ENCODE results near the gene RNFT2. TPM values are rescaled to one million over a fixed set of nuclear protein-coding genes. Genes with fewer than 3 reads are reported as not detected.

Gene RNFT2
- total RNA-seq, 1 donor from 2014 or later = 55.8 TPM

GRCh38 chr12:116726694-116727093 is 11.4 kb upstream of the RNFT2 start:
- Mint-ChIP-seq H3K4me1 (ENCODE audit: low read depth, unreplicated experiment) (no peaks in the 10 kb centered on the region), H3K4me3 (ENCODE audit: unreplicated experiment) (no peak overlapping the region), H3K27me3 (ENCODE audit: unreplicated experiment) (no peaks in the 10 kb centered on the region), H3K36me3 (ENCODE audit: unreplicated experiment) (no peaks in the 10 kb centered on the region), H3K27ac (ENCODE audit: unreplicated experiment) (no peak overlapping the region), H3K9me3 (ENCODE audit: unreplicated experiment) (no peaks in the 10 kb centered on the region)
- no peak for TF ChIP-seq CTCF (IDR thresholded peaks at IDR 0.05; ENCODE audit: partially characterized antibody, unreplicated experiment)
- DNase-seq = no peak

- DNase-seq = no peak
- H3K4me1 Mint-ChIP-seq (ENCODE audit: low read depth, unreplicated experiment) = no peaks in the 10 kb centered on the region
- no peak for TF ChIP-seq CTCF (IDR thresholded peaks at IDR 0.05; ENCODE audit: partially characterized antibody, unreplicated experiment)
- H3K9me3 Mint-ChIP-seq (ENCODE audit: unreplicated experiment) = no peaks in the 10 kb centered on the region
- H3K4me3 Mint-ChIP-seq (ENCODE audit: unreplicated experiment) = no peak overlapping the region
- no peaks in the 10 kb centered on the region for H3K36me3 Mint-ChIP-seq (ENCODE audit: unreplicated experiment)
- no peak overlapping the region for H3K27ac Mint-ChIP-seq (ENCODE audit: unreplicated experiment)
- no peaks in the 10 kb centered on the region for H3K27me3 Mint-ChIP-seq (ENCODE audit: unreplicated experiment)
Measured at GRCh38 chr12:116727261-116727660, 10.9 kb upstream of the RNFT2 start.

DNA sequence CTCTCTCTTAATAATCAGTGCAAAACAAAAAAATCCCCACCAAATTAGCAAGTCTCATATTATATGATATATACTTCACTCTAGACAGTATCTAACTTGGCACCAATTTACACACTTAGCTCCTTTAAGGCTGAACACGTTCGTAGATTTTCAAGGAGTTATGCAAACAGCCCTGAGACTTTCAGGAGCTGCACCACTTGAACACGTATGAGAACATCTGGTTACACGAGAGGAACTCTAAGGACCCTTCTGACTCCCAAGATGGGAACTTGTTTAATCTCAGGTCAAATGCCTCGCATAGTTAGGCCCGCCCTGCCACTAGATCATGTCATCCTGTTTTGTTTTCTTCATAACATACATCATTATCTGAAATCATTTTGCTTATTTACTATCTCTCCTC is 10.2 kb upstream of the RNFT2 start:
- Mint-ChIP-seq H3K4me1 (ENCODE audit: low read depth, unreplicated experiment) (no peaks in the 10 kb centered on the region), H3K36me3 (ENCODE audit: unreplicated experiment) (no peaks in the 10 kb centered on the region), H3K9me3 (ENCODE audit: unreplicated experiment) (no peaks in the 10 kb centered on the region), H3K4me3 (ENCODE audit: unreplicated experiment) (no peak overlapping the region), H3K27me3 (ENCODE audit: unreplicated experiment) (no peaks in the 10 kb centered on the region), H3K27ac (ENCODE audit: unreplicated experiment) (no peak overlapping the region)
- no peak for DNase-seq
- no peak for TF ChIP-seq CTCF (IDR thresholded peaks at IDR 0.05; ENCODE audit: partially characterized antibody, unreplicated experiment)

DNA sequence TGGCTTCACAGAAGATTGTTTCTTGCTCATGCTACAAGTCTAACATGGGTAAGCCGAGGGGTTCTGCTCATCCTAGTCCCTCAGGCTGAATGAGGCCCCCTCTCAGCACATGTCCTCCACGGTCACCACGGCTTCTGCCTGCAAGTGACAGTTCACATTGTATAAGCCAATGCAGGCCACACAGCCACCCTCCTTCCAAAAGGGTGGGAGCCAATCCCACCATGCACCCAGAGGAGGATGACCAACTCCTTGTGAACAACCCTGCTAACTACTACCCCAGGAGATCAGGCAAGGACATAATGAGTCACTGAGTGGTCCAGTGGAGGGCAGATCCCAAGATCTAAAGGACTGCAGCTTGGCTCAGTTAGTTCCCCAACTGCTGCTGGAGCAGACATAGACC is 6.3 kb upstream of the RNFT2 start:
- no peaks in the 10 kb centered on the region for H3K27me3 Mint-ChIP-seq (ENCODE audit: unreplicated experiment)
- H3K27ac Mint-ChIP-seq (ENCODE audit: unreplicated experiment) = no peak overlapping the region
- no peaks in the 10 kb centered on the region for H3K9me3 Mint-ChIP-seq (ENCODE audit: unreplicated experiment)
- no peaks in the 10 kb centered on the region for H3K36me3 Mint-ChIP-seq (ENCODE audit: unreplicated experiment)
- TF ChIP-seq CTCF (IDR thresholded peaks at IDR 0.05; ENCODE audit: partially characterized antibody, unreplicated experiment) = no peak
- no peaks in the 10 kb centered on the region for H3K4me1 Mint-ChIP-seq (ENCODE audit: low read depth, unreplicated experiment)
- DNase-seq = no peak
- H3K4me3 Mint-ChIP-seq (ENCODE audit: unreplicated experiment) = no peak overlapping the region

DNA sequence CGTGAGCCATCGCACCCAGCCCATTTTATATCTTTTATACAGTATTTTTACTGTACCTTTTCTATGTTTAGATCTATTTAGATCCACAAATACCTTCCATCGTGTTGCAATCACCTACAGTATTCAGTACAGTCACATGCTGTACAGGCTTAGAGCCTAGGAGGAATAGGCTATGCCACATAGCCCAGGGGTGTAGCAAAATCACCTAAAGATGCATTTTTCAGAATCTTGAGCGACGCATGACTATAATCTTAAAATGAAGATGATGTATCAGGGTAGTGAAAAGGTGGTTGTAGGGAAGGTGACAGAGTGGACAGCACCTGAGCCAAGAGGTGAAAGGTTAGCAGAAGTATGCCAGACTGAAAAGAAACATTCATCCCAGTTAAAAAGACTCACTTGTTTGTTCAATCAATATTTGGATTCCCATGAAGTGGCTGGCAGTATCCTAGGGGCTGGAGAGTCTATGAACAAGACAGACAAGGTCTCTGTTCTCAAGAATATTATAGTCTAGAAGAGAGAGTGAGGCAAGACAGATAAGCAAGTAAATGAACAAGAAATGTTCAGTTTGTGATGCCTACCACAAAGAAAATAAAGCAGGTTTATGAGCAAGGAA is 3.9 kb upstream of the RNFT2 start:
- Mint-ChIP-seq H3K4me3 (ENCODE audit: unreplicated experiment) (no peak overlapping the region), H3K36me3 (ENCODE audit: unreplicated experiment) (no peaks in the 10 kb centered on the region), H3K9me3 (ENCODE audit: unreplicated experiment) (no peaks in the 10 kb centered on the region), H3K27ac (ENCODE audit: unreplicated experiment) (no peak overlapping the region), H3K4me1 (ENCODE audit: low read depth, unreplicated experiment) (peaks cover 3% of the 10 kb centered on the region), H3K27me3 (ENCODE audit: unreplicated experiment) (no peaks in the 10 kb centered on the region)
- TF ChIP-seq CTCF (IDR thresholded peaks at IDR 0.05; ENCODE audit: partially characterized antibody, unreplicated experiment) = no peak
- DNase-seq = no peak

All from glutamatergic neuron (in vitro differentiated cells).